ENCODE results near the gene SLC5A6. TPM values are rescaled to one million over a fixed set of nuclear protein-coding genes. Genes with fewer than 3 reads are reported as not detected.
"Not testable (repeated sequence)": the region's sequence is repeated elsewhere in the genome, so short reads cannot be mapped to it uniquely, and the experiment has no call there.

The SLC5A6 gene
- total and polyA plus RNA-seq, 2 donors, result 8.2 to 17.7 TPM

GRCh38 chr2:27186613-27187345 lies 25.3 kb downstream of the SLC5A6 start:
- WGBS, result 75% methylated on average over 6 of the region's 6 CpGs
- Histone ChIP-seq H3K36me3 (ENCODE audit: insufficient read depth) (no peaks in the 10 kb centered on the region), H3K4me1 (ENCODE audit: insufficient read depth) (no peaks in the 10 kb centered on the region), H3K27ac (ENCODE audit: low read depth) (no peak overlapping the region), H3K4me3 (ENCODE audit: low read depth, low read length) (no peak overlapping the region)
- no peak for DNase-seq (ENCODE audit: extremely low spot score)

GRCh38 chr2:27185331-27186026 lies 26.6 kb downstream of the SLC5A6 start:
- Histone ChIP-seq H3K4me1 (ENCODE audit: insufficient read depth) (no peaks in the 10 kb centered on the region), H3K27ac (ENCODE audit: low read depth) (peak overlapping the region; percentile 28), H3K4me3 (ENCODE audit: low read depth, low read length) (no peak overlapping the region), H3K36me3 (ENCODE audit: insufficient read depth) (no peaks in the 10 kb centered on the region)
- WGBS, result 10% methylated on average over 6 of the region's 6 CpGs
- no peak for DNase-seq (ENCODE audit: extremely low spot score)

- no peak overlapping the region for H3K27ac ChIP-seq (ENCODE audit: low read depth)
- no peak overlapping the region for H3K4me3 ChIP-seq (ENCODE audit: low read depth, low read length)
- no peak for DNase-seq (ENCODE audit: extremely low spot score)
- WGBS, result 70% methylated on average over 4 of the region's 4 CpGs
- H3K36me3 ChIP-seq (ENCODE audit: insufficient read depth), result no peaks in the 10 kb centered on the region
- H3K4me1 ChIP-seq (ENCODE audit: insufficient read depth), result no peaks in the 10 kb centered on the region
Observed at GRCh38 chr2:27184115-27184514, 28.0 kb downstream of the SLC5A6 start.

- Histone ChIP-seq H3K36me3 (ENCODE audit: insufficient read depth) (no peaks in the 10 kb centered on the region), H3K4me3 (ENCODE audit: low read depth, low read length) (no peak overlapping the region), H3K4me1 (ENCODE audit: insufficient read depth) (no peaks in the 10 kb centered on the region), H3K27ac (ENCODE audit: low read depth) (no peak overlapping the region)
- WGBS, result 55% methylated on average over 4 of the region's 4 CpGs
- no peak for DNase-seq (ENCODE audit: extremely low spot score)
Observed at GRCh38 chr2:27182346-27182745, 29.7 kb downstream of the SLC5A6 start.

DNA sequence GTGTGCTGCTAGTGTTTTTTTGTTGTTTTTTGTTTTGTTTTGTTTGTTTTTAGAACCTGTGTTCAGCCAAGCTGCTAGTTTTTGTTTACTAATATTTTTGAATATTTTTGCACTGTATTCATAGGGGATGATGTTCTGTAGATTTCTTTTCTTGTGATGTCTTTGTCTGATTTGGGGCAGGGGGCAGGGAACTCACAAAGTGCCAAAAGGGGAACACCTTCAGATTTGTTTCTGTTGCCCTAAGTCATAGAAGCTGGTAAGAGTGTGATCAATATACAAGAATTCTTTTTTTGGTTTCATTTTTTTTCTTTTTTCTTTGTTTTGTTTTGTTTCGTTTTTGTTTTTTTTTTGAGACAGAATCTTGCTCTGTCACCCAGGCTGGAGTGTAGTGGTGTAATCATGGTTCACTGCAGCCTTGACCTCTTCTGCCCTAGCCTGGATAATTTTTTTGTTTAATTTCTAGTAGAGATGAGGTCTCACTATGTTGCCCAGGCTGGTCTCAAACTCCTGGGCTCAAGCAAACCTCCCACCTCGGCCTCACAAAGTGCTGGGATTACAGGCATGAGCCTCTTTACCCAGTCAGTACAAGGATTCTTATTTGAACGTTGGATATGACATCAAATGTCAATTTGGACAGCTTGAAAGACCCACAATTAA lies 32.6 kb downstream of the SLC5A6 start:
- H3K27ac ChIP-seq (ENCODE audit: low read depth), result no peak overlapping the region
- no peak overlapping the region for H3K4me3 ChIP-seq (ENCODE audit: low read depth, low read length)
- H3K4me1 ChIP-seq (ENCODE audit: insufficient read depth), result no peaks in the 10 kb centered on the region
- 66% methylated on average over 3 of the region's 3 CpGs for WGBS
- no peaks in the 10 kb centered on the region for H3K36me3 ChIP-seq (ENCODE audit: insufficient read depth)
- no peak for DNase-seq (ENCODE audit: extremely low spot score)

- H3K27ac ChIP-seq (ENCODE audit: low read depth), result no peak overlapping the region
- no peak overlapping the region for H3K4me3 ChIP-seq (ENCODE audit: low read depth, low read length)
- 88% methylated on average over 3 of the region's 3 CpGs for WGBS
- no peaks in the 10 kb centered on the region for H3K36me3 ChIP-seq (ENCODE audit: insufficient read depth)
- DNase-seq (ENCODE audit: extremely low spot score), result no peak
- H3K4me1 ChIP-seq (ENCODE audit: insufficient read depth), result no peaks in the 10 kb centered on the region
Observed at GRCh38 chr2:27178469-27178868, 33.6 kb downstream of the SLC5A6 start.

DNA sequence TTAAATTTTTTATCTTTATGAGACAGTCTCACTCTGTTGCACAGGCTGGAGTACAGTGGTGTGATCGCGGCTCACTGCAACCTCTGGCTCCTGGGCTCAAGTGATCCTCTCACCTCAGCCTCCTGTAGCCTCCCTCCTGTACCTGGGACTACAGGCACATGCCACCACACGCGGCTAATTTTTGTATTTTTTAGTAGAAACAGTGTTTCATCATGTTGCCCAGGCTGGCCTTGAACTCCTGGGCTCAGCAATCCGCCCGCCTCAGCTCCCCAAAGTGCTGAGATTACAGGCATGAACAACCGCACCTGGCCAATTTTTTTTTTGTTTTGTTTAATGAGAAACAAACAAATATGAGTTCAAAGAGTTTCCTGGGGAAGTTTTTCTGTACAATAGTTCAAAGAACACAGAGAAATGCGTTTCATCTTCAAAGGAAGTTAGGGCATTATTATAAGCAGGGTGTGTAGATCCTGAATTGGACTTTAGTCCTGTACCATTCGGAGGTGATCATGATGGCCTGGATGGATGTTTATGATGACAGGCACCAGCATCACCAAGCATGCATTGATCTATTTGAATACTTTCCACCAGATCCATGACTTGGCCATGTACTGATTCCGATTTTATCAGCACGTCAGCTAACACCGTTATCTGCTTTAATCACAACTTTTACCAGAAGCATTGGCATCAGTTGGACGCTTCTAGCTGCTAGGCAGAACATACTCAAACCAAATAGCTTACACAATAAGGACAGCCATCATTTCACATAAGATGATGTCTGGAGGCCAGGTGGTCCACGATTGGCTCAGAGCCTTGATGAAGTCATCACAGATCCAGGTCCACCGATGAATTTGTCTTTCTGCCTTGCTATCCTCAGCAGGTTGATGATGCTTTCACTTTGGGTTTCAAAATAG lies 34.4 kb downstream of the SLC5A6 start:
- Histone ChIP-seq H3K4me1 (ENCODE audit: insufficient read depth) (no peaks in the 10 kb centered on the region), H3K36me3 (ENCODE audit: insufficient read depth) (no peaks in the 10 kb centered on the region), H3K27ac (ENCODE audit: low read depth) (no peak overlapping the region), H3K4me3 (ENCODE audit: low read depth, low read length) (no peak overlapping the region)
- 75% methylated on average over 15 of the region's 15 CpGs for WGBS
- DNase-seq (ENCODE audit: extremely low spot score), result no peak

DNA sequence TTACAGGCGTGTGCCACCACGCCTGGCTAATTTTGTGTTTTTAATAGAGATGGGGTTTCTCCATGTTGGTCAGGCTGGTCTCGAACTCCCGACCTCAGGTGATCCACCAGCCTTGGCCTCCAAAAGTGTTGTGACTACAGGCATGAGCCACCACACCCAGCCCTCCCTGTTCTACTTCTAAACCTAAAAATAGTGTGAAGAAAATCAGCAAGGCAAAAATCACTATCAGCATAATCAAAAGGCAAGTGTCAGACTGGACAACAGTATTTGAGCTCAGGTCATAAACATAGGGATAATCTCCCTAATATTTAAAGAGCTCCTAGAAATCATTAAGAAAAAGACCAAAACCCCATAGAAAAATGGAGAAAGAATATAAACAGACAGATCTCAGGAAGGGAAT lies 36.3 kb downstream of the SLC5A6 start:
- not testable (repeated sequence) for H3K36me3 ChIP-seq (ENCODE audit: insufficient read depth); DNase-seq (ENCODE audit: extremely low spot score); H3K4me1 ChIP-seq (ENCODE audit: insufficient read depth); H3K4me3 ChIP-seq (ENCODE audit: low read depth, low read length); H3K27ac ChIP-seq (ENCODE audit: low read depth)
- WGBS, result 90% methylated on average over 4 of the region's 4 CpGs

DNA sequence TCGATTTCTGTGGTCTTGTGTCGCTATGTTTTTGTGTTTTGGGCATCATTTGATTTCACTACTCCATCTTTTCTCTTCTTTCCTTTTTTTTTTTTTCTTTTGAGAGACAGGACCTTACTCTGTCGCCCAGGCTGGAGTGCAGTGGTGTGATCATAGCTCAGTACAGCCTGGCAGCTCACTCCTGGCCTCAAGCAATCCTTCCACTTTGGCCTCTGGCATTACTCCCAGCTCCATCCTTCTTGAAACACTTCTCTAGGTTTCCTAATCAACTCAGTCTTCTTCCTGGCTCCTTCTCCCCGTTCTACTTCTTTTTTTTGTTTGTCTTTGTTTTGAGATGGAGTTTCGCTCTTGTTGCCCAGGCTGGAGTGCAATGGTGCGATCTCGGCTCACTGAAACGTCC lies 36.7 kb downstream of the SLC5A6 start:
- Histone ChIP-seq H3K36me3 (ENCODE audit: insufficient read depth) (no peaks in the 10 kb centered on the region), H3K4me3 (ENCODE audit: low read depth, low read length) (no peak overlapping the region), H3K27ac (ENCODE audit: low read depth) (no peak overlapping the region), H3K4me1 (ENCODE audit: insufficient read depth) (no peaks in the 10 kb centered on the region)
- no peak for DNase-seq (ENCODE audit: extremely low spot score)
- WGBS, result 74% methylated on average over 8 of the region's 8 CpGs

GRCh38 chr2:27174638-27175037 lies 37.4 kb downstream of the SLC5A6 start:
- H3K4me1 ChIP-seq (ENCODE audit: insufficient read depth), result no peaks in the 10 kb centered on the region
- H3K27ac ChIP-seq (ENCODE audit: low read depth), result no peak overlapping the region
- WGBS, result 65% methylated on average over 6 of the region's 6 CpGs
- DNase-seq (ENCODE audit: extremely low spot score), result no peak
- no peak overlapping the region for H3K4me3 ChIP-seq (ENCODE audit: low read depth, low read length)
- no peaks in the 10 kb centered on the region for H3K36me3 ChIP-seq (ENCODE audit: insufficient read depth)

GRCh38 chr2:27171351-27171848 lies 40.7 kb downstream of the SLC5A6 start:
- Histone ChIP-seq H3K4me1 (ENCODE audit: insufficient read depth) (no peaks in the 10 kb centered on the region), H3K4me3 (ENCODE audit: low read depth, low read length) (no peak overlapping the region), H3K36me3 (ENCODE audit: insufficient read depth) (no peaks in the 10 kb centered on the region), H3K27ac (ENCODE audit: low read depth) (no peak overlapping the region)
- no peak for DNase-seq (ENCODE audit: extremely low spot score)
- WGBS, result 73% methylated on average over 8 of the region's 8 CpGs

DNA sequence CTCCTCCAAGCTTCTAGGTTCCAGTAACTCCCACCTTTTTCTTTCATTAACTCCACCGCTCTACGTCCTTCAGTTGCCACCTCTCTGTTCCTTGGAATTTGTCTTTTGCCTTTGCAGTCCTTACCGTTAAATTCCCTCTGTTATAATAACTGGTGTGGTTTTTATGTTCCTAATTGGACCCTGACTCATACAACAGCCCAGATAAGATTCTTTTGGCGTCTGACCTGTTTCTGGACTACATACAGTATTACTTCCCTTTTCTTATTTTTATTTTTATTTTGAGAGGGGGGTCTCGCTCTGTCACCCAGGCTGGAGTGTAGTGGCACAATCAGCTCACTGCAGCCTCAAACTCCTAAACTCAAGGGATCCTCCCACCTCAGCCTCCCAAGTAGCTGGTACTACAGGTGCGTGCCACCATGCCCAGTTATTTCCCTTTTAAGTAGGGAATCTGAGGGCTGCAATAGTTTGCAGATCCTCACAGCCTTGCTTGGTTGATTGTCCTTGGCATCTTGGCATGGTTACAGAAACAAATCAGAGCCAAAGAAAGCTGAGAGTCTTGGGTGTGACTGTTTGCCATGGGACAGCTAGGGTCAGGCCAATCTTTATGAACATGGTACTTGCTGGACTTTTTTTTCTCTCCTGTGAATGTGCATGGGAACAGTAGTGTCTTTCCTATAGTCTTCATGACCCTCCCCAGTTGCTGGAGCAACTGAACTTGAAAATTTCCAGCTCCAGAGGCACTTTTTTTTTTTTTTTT lies 41.3 kb downstream of the SLC5A6 start:
- WGBS, result 79% methylated on average over 6 of the region's 6 CpGs
- Histone ChIP-seq H3K27ac (ENCODE audit: low read depth) (no peak overlapping the region), H3K4me1 (ENCODE audit: insufficient read depth) (no peaks in the 10 kb centered on the region), H3K4me3 (ENCODE audit: low read depth, low read length) (no peak overlapping the region), H3K36me3 (ENCODE audit: insufficient read depth) (no peaks in the 10 kb centered on the region)
- DNase-seq (ENCODE audit: extremely low spot score), result no peak
